BE2C (cell line): ENCODE results near the gene FBXO38.

Source experiments
- DNase-seq: peaks from one replicate; pipeline ENCODE4 v3.0.0-alpha.2; 2020
- H3K27me3 ChIP-seq: fragments of 250-450 bp; sonication (Bioruptor Pico); 2 replicates; pipeline ENCODE4 v1.5.1; 2020; ENCODE audit warnings: mild to moderate bottlenecking
- H3K36me3 ChIP-seq: fragments of 250-450 bp; sonication (Bioruptor Pico); 2 replicates; pipeline ENCODE4 v1.5.1; 2020; ENCODE audit warnings: mild to moderate bottlenecking
- H3K4me1 ChIP-seq: fragments of 250-450 bp; sonication (Bioruptor Pico); 2 replicates; pipeline ENCODE4 v1.5.1; 2020
- H3K4me3 ChIP-seq: 2 replicates; pipeline ENCODE4 v1.5.1; 2011; ENCODE audit warnings: low read depth, low read length
- H3K9me3 ChIP-seq: fragments of 250-450 bp; sonication (Bioruptor Pico); 2 replicates; pipeline ENCODE4 v1.5.1; 2020
- TF ChIP-seq, protein P1 (sequence below): IDR thresholded peaks from 2 replicates; pipeline ENCODE4 v1.5.1; 2012; ENCODE audit warnings: mild to moderate bottlenecking, low read depth, low read length

Gene FBXO38

DNA sequence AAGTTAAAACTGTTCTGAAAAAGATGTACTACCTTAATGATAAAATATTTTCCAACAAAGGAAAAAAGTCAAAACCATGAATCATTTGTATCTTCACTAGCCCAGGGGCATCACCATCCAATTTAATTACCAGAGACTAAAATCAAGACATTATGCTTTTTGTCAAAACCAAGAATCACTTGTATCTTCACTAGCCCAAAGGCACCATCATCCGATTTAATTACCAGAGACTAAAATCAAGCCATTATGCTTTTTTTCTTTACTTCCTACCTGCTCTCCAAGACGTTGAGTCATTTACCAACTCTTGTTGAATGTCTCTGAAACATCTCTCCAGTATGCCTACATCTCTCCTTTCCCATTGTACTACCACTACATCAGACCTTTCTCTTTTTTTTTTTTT, 37.9 kb downstream of the FBXO38 start:
- H3K4me1 ChIP-seq, result no peaks in the 10 kb centered on the region
- TF ChIP-seq, protein P1, sequence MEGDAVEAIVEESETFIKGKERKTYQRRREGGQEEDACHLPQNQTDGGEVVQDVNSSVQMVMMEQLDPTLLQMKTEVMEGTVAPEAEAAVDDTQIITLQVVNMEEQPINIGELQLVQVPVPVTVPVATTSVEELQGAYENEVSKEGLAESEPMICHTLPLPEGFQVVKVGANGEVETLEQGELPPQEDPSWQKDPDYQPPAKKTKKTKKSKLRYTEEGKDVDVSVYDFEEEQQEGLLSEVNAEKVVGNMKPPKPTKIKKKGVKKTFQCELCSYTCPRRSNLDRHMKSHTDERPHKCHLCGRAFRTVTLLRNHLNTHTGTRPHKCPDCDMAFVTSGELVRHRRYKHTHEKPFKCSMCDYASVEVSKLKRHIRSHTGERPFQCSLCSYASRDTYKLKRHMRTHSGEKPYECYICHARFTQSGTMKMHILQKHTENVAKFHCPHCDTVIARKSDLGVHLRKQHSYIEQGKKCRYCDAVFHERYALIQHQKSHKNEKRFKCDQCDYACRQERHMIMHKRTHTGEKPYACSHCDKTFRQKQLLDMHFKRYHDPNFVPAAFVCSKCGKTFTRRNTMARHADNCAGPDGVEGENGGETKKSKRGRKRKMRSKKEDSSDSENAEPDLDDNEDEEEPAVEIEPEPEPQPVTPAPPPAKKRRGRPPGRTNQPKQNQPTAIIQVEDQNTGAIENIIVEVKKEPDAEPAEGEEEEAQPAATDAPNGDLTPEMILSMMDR, result no peak
- no peak overlapping the region for H3K4me3 ChIP-seq
- DNase-seq, result no peak
- no peaks in the 10 kb centered on the region for H3K27me3 ChIP-seq
- H3K36me3 ChIP-seq, result peaks cover 56% of the 10 kb centered on the region
- H3K9me3 ChIP-seq, result no peaks in the 10 kb centered on the region

DNA sequence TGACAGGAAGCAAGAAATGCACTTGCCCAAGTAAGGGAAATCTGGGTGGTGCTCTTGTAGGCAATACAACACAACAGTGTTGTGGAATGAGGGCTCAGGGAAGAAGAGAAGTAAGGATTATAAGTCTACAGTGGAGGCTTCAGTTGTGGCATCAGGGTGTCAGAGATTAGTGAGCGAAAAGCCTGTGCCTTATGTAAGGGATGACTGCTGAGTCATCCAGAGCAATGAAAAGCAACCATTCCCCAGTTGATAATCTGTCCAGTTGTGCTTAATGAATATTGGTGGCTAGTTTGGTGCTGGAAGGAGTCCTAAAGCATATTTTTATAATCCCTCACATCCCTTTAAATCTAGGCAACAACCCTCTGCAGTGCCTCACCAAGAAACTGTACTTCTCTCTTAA, 42.0 kb downstream of the FBXO38 start:
- H3K27me3 ChIP-seq, result no peaks in the 10 kb centered on the region
- no peak for DNase-seq
- peaks cover 42% of the 10 kb centered on the region for H3K36me3 ChIP-seq
- TF ChIP-seq, protein P1, result no peak
- H3K4me1 ChIP-seq, result no peaks in the 10 kb centered on the region
- H3K9me3 ChIP-seq, result no peaks in the 10 kb centered on the region
- H3K4me3 ChIP-seq, result no peak overlapping the region

GRCh38 chr5:148426514-148426913, 42.8 kb downstream of the FBXO38 start:
- TF ChIP-seq, protein P1, result no peak
- H3K9me3 ChIP-seq, result no peaks in the 10 kb centered on the region
- peaks cover 42% of the 10 kb centered on the region for H3K36me3 ChIP-seq
- DNase-seq, result no peak
- no peaks in the 10 kb centered on the region for H3K27me3 ChIP-seq
- no peak overlapping the region for H3K4me3 ChIP-seq
- no peaks in the 10 kb centered on the region for H3K4me1 ChIP-seq

DNA sequence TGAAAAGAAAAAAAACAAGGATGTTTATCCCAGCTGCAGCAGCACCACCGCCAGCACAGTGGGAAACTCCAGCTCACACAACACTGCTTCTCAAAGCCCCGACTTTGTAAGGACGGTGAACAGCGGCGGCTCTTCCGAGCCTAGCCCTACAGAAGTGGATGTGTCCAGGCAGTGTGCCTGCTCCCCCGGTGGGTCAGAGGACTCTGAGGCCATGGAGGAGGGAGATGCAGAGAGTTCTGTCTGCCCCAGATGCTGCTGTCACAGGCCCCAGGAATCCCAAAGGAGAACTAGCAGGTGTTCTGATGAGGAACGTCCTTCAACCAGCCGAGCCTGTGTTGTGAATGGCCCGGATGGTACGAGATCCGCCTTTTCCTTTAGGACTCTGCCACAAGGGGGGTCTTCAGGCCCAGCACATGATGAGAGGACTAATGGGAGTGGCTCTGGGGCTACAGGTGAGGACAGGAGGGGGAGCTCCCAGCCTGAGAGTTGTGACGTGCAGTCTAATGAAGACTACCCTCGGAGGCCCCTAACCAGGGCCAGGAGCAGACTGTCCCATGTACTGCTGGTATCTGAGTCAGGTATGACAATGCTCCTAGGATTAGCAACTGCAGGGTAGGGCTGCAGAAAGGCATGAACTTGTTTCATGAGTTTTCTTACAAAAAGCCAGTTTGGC, 43.7 kb downstream of the FBXO38 start:
- Histone ChIP-seq H3K4me3 (no peak overlapping the region), H3K9me3 (no peaks in the 10 kb centered on the region), H3K4me1 (no peaks in the 10 kb centered on the region), H3K36me3 (peaks cover 42% of the 10 kb centered on the region), H3K27me3 (no peaks in the 10 kb centered on the region)
- no peak for DNase-seq
- TF ChIP-seq, protein P1, result no peak

GRCh38 chr5:148428848-148429247, 45.1 kb downstream of the FBXO38 start:
- Histone ChIP-seq H3K4me3 (no peak overlapping the region), H3K36me3 (peaks cover 46% of the 10 kb centered on the region), H3K9me3 (no peaks in the 10 kb centered on the region), H3K27me3 (no peaks in the 10 kb centered on the region), H3K4me1 (no peaks in the 10 kb centered on the region)
- DNase-seq, result no peak
- TF ChIP-seq, protein P1, result no peak

- no peak for DNase-seq
- H3K27me3 ChIP-seq, result no peaks in the 10 kb centered on the region
- 0 out of 2 replicates have a peak, but pooled peaks cover 3% of the 10 kb centered on the region for H3K4me1 ChIP-seq
- TF ChIP-seq, protein P1, result no peak
- H3K36me3 ChIP-seq, result peaks cover 39% of the 10 kb centered on the region
- no peak overlapping the region for H3K4me3 ChIP-seq
- H3K9me3 ChIP-seq, result no peaks in the 10 kb centered on the region
Measured at GRCh38 chr5:148433826-148434225, 50.1 kb downstream of the FBXO38 start.
